Rectal smooth muscle tissue (tissue), 1 donor: Measurements from ENCODE around the gene ATG16L2.

Experiments
- H3K27ac ChIP-seq: one replicate; pipeline ENCODE4 v1.7.0; 2013; ENCODE audit warnings: low read depth, low read length, inconsistent platforms
- H3K27me3 ChIP-seq: one replicate; pipeline ENCODE4 v1.7.0; 2013; ENCODE audit warnings: low read length; ENCODE audit not compliant: control insufficient read depth, insufficient read depth
- H3K36me3 ChIP-seq: one replicate; pipeline ENCODE4 v1.7.0; 2013; ENCODE audit warnings: low read length; ENCODE audit not compliant: control insufficient read depth, insufficient read depth
- H3K4me1 ChIP-seq: one replicate; pipeline ENCODE4 v1.7.0; 2013; ENCODE audit warnings: low read length; ENCODE audit not compliant: control insufficient read depth, insufficient read depth
- H3K4me3 ChIP-seq: one replicate; pipeline ENCODE4 v1.7.0; 2013; ENCODE audit warnings: low read length
- H3K9ac ChIP-seq: one replicate; pipeline ENCODE4 v1.7.0; 2013; ENCODE audit warnings: low read length

Gene ATG16L2, protein sequence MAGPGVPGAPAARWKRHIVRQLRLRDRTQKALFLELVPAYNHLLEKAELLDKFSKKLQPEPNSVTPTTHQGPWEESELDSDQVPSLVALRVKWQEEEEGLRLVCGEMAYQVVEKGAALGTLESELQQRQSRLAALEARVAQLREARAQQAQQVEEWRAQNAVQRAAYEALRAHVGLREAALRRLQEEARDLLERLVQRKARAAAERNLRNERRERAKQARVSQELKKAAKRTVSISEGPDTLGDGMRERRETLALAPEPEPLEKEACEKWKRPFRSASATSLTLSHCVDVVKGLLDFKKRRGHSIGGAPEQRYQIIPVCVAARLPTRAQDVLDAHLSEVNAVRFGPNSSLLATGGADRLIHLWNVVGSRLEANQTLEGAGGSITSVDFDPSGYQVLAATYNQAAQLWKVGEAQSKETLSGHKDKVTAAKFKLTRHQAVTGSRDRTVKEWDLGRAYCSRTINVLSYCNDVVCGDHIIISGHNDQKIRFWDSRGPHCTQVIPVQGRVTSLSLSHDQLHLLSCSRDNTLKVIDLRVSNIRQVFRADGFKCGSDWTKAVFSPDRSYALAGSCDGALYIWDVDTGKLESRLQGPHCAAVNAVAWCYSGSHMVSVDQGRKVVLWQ

DNA sequence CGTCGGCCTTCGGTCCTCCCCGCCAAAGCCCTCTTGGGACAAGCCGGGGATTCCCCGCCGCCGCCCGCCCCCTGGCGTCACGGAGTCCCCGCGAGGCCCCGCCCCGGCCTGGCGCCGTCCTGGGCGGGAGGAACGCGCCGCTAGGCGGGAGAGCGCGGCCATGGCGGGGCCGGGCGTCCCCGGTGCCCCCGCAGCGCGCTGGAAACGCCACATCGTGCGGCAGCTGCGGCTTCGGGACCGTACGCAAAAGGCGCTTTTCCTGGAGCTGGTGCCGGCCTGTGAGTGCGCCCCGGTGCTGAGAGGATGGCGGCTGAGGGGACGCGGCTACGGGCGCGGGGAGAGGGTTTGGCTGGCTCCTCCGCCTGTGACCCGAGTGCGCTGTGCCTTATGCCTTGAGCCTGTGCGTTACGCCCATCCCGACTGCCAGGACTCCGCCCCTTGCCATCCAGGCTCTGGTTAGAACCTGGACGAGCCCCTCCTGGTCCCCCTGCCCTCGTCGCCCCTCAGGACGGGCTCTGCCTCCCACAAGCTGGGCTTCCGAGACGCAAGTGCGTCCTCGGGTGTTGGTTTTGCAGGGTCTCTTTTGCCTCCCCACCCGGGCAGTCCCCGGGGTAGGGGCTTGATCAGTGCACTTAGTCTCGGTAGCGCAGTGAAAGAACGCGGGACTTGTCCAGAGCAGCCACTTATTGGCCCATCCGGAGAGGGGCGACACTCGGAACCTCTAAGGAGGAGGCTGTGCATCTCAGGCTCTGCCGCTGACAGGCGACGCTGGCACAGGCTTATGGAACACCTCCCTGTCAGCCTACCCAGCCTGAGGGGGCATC, at the start of gene ATG16L2:
TSS of gene ATG16L2 (plus strand) at position 126 of the 824 bp plus-strand sequence. CDS start at position 161, 35 bp downstream.
- peak within 1 kb of the TSS; percentile 91 for H3K9ac ChIP-seq
- H3K4me3 ChIP-seq, result peak within 1 kb of the TSS; percentile 87
- H3K27me3 ChIP-seq, result no peaks in the 10 kb centered on the region
- peaks cover 13% of the 10 kb centered on the region for H3K4me1 ChIP-seq
- peak within 1 kb of the TSS; percentile 96 for H3K27ac ChIP-seq
- H3K36me3 ChIP-seq, result no peaks in the 10 kb centered on the region

DNA sequence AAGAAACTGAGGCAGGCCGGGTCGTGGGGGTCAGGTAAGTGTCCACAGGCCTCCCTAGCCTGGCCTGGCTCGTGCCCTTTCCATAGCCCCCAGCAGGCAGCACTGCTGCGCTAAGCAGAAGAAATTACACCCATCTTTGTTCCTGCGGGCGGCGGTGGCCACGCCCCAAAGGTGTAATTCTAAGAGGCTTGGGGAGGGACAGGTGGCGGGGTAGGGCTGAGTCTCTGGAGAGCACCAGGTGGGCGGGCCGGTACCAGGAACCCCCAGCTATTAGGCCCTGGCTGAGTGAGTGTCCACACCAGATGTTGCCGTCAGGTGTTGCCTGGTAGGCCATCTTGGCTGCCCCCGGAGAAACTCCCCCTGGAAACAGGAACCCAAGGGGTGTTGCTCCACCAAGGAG, 49.7 kb upstream of the ATG16L2 start:
- no peaks in the 10 kb centered on the region for H3K4me1 ChIP-seq
- H3K36me3 ChIP-seq, result peaks cover 3% of the 10 kb centered on the region
- no peak overlapping the region for H3K4me3 ChIP-seq
- H3K27me3 ChIP-seq, result no peaks in the 10 kb centered on the region
- H3K27ac ChIP-seq, result no peak overlapping the region
- no peak overlapping the region for H3K9ac ChIP-seq

DNA sequence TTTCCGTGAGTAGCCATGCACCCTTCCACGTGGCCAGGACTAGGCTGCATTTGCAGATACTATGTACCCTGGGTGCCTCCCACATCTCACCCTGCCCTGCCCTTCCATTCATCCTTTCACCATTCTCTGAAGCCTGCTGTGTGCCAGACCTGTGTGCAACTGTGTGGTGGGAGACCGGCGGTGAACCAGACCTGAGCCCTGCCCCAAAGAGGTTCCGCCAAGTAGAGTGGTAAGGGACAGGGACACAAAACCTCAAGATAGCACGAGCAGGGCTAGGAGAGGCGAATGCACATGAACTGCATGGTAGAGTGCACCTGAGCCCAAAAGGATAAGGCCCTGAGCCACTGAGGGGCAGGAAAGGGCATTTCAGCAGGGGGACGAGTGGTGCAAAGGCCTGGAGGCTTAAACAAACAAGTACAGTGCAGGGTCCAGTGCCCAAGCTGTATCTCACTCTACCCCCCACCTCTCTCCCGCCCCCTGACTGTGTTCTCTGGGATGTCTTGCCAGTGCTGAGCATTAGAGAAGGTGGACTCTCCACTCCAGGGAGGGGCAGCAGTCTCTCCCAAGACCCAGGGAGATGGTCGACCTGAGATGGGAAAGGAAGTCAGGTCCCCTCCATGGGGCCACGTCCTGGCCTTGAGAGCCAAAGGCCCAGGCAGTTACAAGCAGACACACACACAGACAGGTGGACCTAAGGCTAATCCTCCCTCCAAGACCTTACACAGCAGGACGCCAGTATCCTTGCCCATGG, 47.9 kb upstream of the ATG16L2 start:
- Histone ChIP-seq H3K36me3 (peaks cover 3% of the 10 kb centered on the region), H3K9ac (no peak overlapping the region), H3K27ac (no peak overlapping the region), H3K4me3 (no peak overlapping the region), H3K4me1 (no peaks in the 10 kb centered on the region), H3K27me3 (no peaks in the 10 kb centered on the region)

DNA sequence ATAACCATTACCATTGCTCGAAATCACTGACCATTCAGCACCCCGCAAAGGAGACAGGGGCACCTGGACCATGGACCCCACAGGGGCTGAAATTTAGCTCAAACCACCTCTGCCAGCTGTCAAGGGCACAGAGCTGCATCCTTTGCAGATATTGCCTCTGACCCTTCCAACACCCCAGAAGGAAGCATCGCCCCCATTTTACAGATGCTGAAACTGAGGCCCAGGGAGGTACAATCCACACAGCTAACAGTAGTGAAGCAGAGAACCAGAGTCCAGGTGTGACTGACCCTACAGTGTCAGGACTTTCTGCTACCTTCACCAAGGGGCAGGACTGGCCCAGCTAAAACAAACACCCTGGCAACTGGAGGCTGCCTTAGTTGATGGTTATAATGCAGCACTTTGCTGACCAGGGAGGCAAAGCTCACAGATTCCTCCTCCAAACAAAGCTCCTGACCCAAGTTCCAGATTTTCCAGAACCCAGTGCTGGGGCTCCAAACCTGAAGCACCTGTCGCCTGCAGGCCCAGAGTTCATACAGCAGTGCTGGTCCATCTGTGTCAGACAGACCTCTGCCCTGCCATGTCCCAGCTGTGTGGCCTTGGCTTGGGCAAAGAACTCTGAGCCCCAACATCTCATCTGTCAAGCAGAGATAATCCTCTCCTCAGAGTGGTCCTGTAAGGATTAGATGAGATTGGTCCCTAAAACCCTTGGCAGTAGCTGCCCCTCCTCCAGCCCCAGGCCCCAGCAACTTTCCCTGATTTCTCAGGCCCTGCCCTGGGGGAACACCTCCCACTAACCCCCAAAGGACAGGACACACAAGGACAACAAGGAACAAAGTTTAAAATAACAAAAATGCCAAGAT, 46.8 kb upstream of the ATG16L2 start:
- Histone ChIP-seq H3K36me3 (peaks cover 3% of the 10 kb centered on the region), H3K4me1 (peaks cover 5% of the 10 kb centered on the region), H3K9ac (no peak overlapping the region), H3K27me3 (no peaks in the 10 kb centered on the region), H3K4me3 (no peak overlapping the region), H3K27ac (no peak overlapping the region)

DNA sequence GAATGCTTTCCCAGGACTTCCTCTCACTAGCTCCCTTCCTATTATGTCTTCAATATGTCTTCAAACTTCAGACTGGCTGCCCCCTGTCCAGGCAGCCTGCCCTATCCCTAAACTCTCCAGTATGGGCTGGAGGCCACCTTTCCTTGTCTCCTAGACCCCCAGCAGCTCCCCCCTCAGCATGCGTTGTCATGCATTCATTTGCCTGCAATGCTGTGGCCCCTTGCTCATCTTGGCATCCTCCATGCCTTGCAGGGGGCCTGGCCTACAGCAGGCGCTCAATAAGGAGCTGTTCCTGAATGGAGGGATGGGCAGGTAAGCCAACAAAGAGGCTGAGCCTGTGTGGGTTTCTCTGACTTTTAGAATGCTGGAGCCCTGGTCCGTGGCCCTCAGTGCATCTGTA, 45.6 kb upstream of the ATG16L2 start:
- no peak overlapping the region for H3K4me3 ChIP-seq
- H3K4me1 ChIP-seq, result peaks cover 12% of the 10 kb centered on the region
- H3K27ac ChIP-seq, result no peak overlapping the region
- no peak overlapping the region for H3K9ac ChIP-seq
- H3K36me3 ChIP-seq, result no peaks in the 10 kb centered on the region
- no peaks in the 10 kb centered on the region for H3K27me3 ChIP-seq

DNA sequence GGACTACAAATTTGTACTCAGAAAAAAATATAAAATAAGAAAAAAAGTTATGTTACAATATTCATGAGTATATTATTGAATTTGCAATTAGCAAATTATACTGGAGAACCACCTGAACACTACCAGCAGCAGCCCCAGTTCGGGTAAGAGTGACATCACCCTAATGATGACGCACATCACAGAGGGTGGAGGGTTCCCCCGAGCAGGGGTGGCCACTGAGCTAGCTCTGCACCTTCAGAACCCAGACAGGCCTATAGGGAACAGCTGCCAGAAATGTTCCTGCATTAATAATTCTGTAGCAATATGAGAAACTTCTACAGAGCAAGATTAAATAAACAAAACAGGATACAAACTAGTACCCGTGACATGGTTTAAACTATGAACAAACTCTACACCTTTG, 44.5 kb upstream of the ATG16L2 start:
- no peak overlapping the region for H3K27ac ChIP-seq
- H3K4me1 ChIP-seq, result peaks cover 13% of the 10 kb centered on the region
- no peak overlapping the region for H3K4me3 ChIP-seq
- no peaks in the 10 kb centered on the region for H3K36me3 ChIP-seq
- H3K9ac ChIP-seq, result no peak overlapping the region
- H3K27me3 ChIP-seq, result no peaks in the 10 kb centered on the region

DNA sequence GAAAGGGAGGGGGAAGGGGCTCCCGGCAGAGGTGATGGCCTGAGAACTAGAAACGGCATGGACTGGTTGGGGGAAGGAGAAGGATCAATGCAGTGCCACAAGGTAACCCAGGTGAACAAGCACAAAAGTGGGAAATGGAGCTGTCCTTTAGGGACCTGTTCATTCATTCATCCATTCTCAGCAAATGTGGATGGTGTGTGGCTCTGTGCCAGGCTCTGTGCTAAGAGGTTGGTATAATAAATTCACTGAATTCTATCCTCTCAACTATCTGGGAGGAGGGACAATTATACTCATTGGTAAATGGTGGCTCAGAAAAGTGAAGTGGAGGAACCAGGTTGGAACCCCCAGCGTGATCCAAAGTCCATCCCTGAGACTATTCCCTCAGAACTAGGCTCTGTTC, 43.4 kb upstream of the ATG16L2 start:
- H3K27ac ChIP-seq, result no peak overlapping the region
- H3K4me1 ChIP-seq, result peaks cover 13% of the 10 kb centered on the region
- no peaks in the 10 kb centered on the region for H3K27me3 ChIP-seq
- H3K9ac ChIP-seq, result no peak overlapping the region
- H3K4me3 ChIP-seq, result no peak overlapping the region
- H3K36me3 ChIP-seq, result no peaks in the 10 kb centered on the region

DNA sequence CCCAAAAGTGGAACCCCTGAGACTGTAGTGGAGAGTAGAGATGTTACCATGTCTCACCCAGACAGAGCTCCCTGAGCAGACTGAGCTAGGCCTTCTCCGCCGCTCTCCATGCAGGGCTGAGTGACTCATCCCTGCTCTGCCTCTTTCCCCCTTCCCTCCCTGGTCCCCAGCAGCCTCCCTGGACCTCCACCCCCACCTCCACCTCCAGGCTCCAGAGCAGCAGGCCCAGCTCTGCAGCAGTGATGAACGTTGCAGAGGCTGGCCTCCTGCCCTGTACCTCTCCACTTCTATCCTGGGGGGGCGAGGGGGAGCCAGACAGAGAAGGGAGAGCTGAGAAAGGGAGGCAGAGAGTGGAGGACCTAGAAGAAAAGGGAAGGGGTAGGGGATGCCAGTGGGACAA, 42.7 kb upstream of the ATG16L2 start:
- peaks cover 13% of the 10 kb centered on the region for H3K4me1 ChIP-seq
- no peak overlapping the region for H3K27ac ChIP-seq

DNA sequence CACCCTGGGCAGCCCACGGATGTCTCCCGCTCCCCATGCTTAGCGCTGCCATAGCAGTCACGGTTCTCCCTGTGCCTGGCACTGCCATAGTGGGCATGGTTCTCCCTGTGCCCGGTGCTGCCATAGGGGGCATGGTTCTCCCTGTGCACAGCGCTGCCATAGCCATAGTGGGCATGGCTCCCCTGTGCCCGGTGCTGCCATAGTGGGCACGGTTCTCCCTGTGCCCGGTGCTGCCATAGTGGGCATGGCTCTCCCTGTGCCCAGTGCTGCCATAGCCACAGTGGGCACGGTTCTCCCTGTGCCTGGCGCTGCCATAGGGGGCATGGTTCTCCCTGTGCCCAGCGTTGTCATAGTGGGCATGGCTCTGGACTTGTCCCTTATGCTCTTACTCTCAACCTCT, 42.2 kb upstream of the ATG16L2 start:
- peaks cover 13% of the 10 kb centered on the region for H3K4me1 ChIP-seq
- H3K27me3 ChIP-seq, result no peaks in the 10 kb centered on the region
- H3K27ac ChIP-seq, result no peak overlapping the region
- no peak overlapping the region for H3K9ac ChIP-seq
- no peak overlapping the region for H3K4me3 ChIP-seq
- no peaks in the 10 kb centered on the region for H3K36me3 ChIP-seq

More for the DNA sequence above, 42.7 kb upstream of the ATG16L2 start:
- Histone ChIP-seq H3K36me3 (no peaks in the 10 kb centered on the region), H3K4me3 (no peak overlapping the region), H3K9ac (no peak overlapping the region), H3K27me3 (no peaks in the 10 kb centered on the region)

DNA sequence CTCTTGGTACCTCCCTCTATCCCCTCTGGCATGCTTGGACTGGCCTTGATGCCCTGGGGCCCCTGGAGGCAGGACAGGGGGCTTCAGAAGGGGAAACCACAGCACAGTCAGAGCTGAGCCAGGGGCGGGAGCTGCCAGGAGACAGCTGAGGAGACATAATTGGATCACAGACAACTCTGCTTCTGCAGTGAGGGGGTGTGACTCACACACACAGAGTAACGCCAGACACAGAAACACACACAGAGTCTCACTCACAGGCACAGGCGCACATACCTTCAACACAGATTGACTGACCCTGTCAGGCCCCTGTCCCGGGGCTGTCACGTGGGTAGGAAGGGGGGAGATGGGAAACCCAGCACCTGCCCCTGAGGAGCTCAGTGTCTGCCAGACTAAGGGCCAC, 40.9 kb upstream of the ATG16L2 start:
- no peaks in the 10 kb centered on the region for H3K36me3 ChIP-seq
- no peaks in the 10 kb centered on the region for H3K27me3 ChIP-seq
- H3K9ac ChIP-seq, result no peak overlapping the region
- peaks cover 13% of the 10 kb centered on the region for H3K4me1 ChIP-seq
- H3K27ac ChIP-seq, result peak overlapping the region; percentile 10
- H3K4me3 ChIP-seq, result no peak overlapping the region

DNA sequence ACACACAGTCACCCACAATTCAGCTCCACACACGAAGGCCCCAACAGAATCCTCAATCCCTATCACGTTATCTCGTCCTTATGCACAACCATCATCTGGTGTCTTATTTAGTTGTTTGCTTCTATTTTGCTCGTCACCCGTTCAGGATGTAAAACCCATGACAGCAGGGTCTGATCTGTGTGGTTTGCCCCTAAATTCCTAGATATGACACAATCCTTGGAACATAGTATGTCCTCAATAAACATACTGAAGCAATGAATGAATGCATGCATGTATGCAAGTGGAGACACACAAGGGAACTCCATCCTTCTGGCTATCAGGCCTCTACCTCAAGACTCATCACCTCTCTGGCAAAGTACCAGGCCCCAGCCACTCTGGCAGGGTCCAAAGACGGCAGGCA, 40.5 kb upstream of the ATG16L2 start:
- no peaks in the 10 kb centered on the region for H3K36me3 ChIP-seq

More for the DNA sequence above, 40.5 kb upstream of the ATG16L2 start:
- peak overlapping the region; percentile 10 for H3K27ac ChIP-seq
- H3K9ac ChIP-seq, result no peak overlapping the region
- H3K4me1 ChIP-seq, result peaks cover 13% of the 10 kb centered on the region
- no peak overlapping the region for H3K4me3 ChIP-seq
- no peaks in the 10 kb centered on the region for H3K27me3 ChIP-seq
